GM19372 (cell line): ENCODE results near the gene NPM3.
"Not testable (repeated sequence)": the region's sequence is repeated elsewhere in the genome, so short reads cannot be mapped to it uniquely, and the experiment has no call there.

ENCODE experiments used
- ATAC-seq: cut with Tn5 transposase; IDR thresholded peaks from one replicate; pipeline ENCODE4 v1.9.1; 2021; ENCODE audit warnings: mild to moderate bottlenecking, low read depth, moderate library complexity; ENCODE audit not compliant: unreplicated experiment

NPM3 gene

GRCh38 chr10:101812606-101813005, 29.4 kb upstream of the NPM3 start:
- ATAC-seq, result no peak

GRCh38 chr10:101807158-101807557, 23.9 kb upstream of the NPM3 start:
- ATAC-seq, result no peak

GRCh38 chr10:101803511-101803910, 20.3 kb upstream of the NPM3 start:
- no peak for ATAC-seq

GRCh38 chr10:101797403-101798059, 14.3 kb upstream of the NPM3 start:
- no peak for ATAC-seq

GRCh38 chr10:101793526-101793925, 10.3 kb upstream of the NPM3 start:
- ATAC-seq, result no peak

- no peak for ATAC-seq
These were observed 6.4 kb upstream of the NPM3 start for GRCh38 chr10:101789686-101790085.

GRCh38 chr10:101789231-101789630, 6.0 kb upstream of the NPM3 start:
- ATAC-seq, result not testable (repeated sequence)

- no peak for ATAC-seq
These were observed 2.6 kb upstream of the NPM3 start for GRCh38 chr10:101785801-101786200.

- no peak for ATAC-seq
These were observed 1.3 kb upstream of the NPM3 start for GRCh38 chr10:101784558-101784957.

GRCh38 chr10:101783736-101784118, 481 bp upstream of the NPM3 start:
- no peak for ATAC-seq

- no peak for ATAC-seq
These were observed 1.0 kb downstream of the NPM3 start for GRCh38 chr10:101781984-101782810.

- ATAC-seq, result no peak
These were observed 1.6 kb downstream of the NPM3 start for GRCh38 chr10:101781655-101781983.

GRCh38 chr10:101780818-101781654, 2.2 kb downstream of the NPM3 start:
- no peak for ATAC-seq

- no peak for ATAC-seq
These were observed 2.9 kb downstream of the NPM3 start for GRCh38 chr10:101780187-101780817.

GRCh38 chr10:101779544-101780186, 3.6 kb downstream of the NPM3 start:
- no peak for ATAC-seq

GRCh38 chr10:101778781-101779543, 4.3 kb downstream of the NPM3 start:
- ATAC-seq, result no peak

GRCh38 chr10:101778151-101778780, 5.0 kb downstream of the NPM3 start:
- ATAC-seq, result no peak

GRCh38 chr10:101777619-101778145, 5.6 kb downstream of the NPM3 start:
- ATAC-seq, result no peak
